Limb (tissue), 2 donors: Measurements from ENCODE around the gene BTBD3.

Experiments
- DNase-seq, 2 donors: peaks; one replicate each; pipeline ENCODE4 v3.0.0-alpha.2; 2016; ENCODE audit errors: extremely low spot score in 2 of 2

Gene BTBD3

DNA sequence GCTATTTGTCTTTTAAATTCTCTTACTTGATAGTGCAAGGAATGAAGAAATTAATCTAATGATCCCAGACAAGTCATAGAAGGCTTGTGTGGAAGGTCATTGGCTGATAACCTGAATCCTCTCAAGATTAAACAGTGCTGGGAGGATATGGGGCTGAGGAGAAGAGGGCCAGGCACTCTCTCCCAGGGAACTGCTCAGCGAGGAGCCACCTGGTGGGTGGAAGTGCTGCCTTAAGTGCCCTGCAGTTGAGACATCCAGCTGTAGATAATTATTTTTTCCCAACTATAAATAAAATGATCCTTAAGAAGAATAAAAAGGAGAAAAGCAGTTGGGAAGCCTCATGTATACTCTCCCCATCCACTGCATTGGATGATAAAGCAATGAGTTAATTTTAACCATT lies 47.9 kb downstream of the BTBD3 start:
- no peak for DNase-seq

DNA sequence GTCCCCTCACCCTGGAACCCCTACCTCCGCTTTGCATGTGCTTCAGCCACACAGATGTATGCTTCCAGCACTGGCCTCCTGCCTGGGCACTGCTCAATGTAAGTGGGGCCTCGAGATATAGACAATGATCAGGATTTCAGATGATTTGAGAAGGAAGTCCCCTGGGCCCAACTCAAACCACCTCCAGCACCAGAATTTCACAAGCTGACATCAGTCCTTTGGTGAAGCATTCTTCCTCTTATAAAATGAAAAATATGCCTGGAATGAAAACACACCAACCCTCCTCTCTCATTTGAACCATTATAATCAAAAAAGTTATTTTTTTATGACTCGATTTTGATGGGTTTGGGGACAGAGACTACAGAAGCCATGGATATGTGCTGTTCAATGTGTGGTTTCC lies 48.5 kb downstream of the BTBD3 start:
- no peak for DNase-seq

DNA sequence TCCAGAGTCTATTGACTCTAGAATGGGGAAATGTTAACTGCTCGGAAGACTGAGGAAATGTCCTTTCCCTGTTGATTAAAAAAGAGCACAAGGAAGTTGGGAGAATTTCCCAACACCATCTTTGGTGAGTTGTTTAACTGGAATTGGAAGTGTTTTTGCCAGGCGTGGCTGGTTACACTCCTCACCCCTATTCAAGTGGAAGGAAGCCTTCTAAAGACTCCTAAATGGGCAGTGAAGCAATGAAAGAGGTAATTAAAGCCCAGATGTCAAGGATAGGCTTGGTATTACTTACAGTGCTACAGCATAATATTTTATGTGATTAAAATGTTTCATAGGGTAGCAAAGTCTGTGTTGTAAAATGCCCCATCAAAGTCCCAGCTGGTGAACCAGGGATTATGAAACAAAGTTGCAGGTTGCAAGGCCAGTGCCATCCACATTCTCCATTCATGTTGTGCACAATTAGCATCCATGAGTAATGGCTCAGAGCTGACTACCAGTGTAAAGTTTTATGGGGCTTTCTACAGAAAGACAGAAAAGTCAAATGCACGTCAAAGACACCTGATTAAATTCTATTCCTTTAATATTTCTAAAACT lies 52.6 kb downstream of the BTBD3 start:
- no peak for DNase-seq

DNA sequence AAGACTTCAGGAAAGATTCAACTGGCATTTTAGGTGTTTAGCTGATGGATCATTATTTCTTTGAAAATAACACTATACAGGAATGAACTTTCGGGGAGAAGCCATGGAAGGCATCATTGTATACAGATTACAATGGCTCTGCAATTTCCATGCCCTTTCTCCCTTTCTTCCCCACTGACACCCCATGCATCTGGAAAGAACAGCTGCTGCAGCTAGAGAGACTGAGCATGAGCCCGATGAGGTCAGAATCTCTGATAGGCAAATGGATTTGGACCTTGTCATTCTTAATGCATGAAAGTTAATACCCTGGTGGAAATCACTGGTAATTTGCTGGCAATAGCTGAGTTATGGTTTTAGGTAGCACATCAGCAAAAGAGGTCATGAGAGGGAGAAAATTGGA lies 54.8 kb downstream of the BTBD3 start:
- DNase-seq = no peak
